GM20000 (cell line): ENCODE data around the gene DAP.

Source experiments
- DNase-seq: peaks from one replicate; pipeline ENCODE4 v3.0.0; 2012; ENCODE audit warnings: low spot score
- TF ChIP-seq, protein P1 (sequence below): IDR thresholded peaks from 2 replicates; pipeline ENCODE4 v1.5.1; 2012; ENCODE audit warnings: mild to moderate bottlenecking, control low read depth; ENCODE audit errors: extremely low read depth, missing control alignments

The DAP gene

DNA sequence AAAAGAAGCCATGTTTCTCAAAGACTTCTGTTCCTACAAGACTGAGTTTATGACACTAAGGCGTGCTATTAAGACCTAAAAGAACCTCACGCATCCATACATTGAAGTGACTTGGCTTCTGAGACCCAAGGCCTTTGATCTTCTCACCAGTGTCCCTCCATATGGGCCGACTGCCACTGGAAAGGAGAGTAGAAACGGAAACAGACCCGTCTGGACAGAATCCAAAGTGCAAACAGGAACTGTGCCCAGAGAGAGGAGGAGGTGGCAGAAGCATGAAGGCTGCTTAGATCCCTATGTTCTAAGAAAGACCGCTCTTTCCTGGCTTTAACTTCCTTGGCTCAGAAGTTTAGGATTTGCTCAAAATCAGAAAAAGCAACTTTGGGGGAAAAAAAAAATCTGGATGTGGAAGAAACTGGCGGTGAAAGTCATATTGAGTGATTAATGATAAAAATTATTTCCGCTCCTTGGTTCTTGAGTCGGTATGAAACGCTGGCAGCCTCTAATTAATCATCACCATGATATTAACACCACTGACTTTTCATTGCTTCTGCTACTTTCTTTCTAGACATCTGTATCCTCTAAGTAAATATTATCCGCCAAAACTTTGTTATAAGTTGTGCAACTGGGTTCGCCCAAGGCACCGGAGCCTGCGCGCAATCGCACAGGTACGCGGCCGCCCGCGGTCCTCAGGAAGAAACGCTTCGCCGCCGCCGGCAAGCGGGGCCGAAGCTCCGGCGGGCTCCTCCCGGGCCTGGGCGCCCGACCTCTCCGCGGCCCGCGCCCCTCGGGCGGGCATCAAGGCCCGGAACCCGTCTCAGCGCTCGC lies 726 bp downstream of the DAP start:
- TF ChIP-seq, protein P1, sequence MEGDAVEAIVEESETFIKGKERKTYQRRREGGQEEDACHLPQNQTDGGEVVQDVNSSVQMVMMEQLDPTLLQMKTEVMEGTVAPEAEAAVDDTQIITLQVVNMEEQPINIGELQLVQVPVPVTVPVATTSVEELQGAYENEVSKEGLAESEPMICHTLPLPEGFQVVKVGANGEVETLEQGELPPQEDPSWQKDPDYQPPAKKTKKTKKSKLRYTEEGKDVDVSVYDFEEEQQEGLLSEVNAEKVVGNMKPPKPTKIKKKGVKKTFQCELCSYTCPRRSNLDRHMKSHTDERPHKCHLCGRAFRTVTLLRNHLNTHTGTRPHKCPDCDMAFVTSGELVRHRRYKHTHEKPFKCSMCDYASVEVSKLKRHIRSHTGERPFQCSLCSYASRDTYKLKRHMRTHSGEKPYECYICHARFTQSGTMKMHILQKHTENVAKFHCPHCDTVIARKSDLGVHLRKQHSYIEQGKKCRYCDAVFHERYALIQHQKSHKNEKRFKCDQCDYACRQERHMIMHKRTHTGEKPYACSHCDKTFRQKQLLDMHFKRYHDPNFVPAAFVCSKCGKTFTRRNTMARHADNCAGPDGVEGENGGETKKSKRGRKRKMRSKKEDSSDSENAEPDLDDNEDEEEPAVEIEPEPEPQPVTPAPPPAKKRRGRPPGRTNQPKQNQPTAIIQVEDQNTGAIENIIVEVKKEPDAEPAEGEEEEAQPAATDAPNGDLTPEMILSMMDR, result no peak
- peak; percentile 28 for DNase-seq

DNA sequence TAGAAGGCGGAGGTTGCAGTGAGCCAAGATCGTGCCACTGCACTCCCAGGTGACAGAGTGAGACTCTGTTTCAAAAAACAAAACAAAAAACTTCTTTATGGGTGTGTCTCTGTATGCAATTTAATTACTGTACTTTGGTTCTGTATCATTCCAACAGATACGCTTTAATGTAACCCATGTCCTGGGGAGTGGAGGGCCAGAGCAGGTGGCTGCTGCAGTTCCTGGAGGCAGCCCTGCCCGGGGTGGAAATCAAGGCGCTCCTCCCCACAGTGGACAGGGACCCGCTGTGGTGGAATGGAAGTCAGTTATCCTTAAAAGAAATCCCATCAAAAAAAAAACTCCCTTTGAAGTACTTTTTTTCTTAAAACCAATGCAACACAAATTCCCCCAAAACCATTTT lies 1.9 kb downstream of the DAP start:
- DNase-seq, result no peak
- TF ChIP-seq, protein P1, result no peak

DNA sequence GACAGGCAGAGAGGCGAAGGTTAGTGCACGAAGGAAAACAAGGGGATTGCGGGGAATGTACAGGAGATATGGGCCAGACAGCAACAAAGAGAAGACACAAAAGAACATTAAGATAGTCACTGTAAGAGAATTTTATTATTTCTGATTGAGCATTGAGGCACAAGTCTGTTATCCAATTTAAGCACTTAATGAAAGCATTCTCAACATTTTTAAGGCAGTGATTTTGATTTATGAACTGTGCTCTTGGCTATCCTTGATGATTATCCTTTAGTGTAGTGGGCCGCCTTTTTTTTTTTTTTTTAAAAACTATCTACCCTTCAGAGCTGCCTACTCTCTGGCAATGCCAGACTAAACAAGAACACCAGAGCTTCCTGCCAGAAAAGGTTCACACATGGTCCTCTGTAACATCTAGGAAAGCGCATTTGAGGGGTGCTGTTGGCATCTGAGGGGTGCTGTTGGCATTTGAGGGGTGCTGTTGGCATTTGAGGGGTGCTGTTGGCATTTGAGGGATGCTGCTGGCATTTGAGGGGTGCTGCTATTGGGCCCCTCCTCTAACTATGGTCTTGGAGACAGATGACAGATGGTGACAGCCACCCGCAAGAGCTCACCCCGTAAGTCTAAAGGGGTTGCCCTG lies 3.0 kb downstream of the DAP start:
- TF ChIP-seq, protein P1, result no peak
- no peak for DNase-seq

DNA sequence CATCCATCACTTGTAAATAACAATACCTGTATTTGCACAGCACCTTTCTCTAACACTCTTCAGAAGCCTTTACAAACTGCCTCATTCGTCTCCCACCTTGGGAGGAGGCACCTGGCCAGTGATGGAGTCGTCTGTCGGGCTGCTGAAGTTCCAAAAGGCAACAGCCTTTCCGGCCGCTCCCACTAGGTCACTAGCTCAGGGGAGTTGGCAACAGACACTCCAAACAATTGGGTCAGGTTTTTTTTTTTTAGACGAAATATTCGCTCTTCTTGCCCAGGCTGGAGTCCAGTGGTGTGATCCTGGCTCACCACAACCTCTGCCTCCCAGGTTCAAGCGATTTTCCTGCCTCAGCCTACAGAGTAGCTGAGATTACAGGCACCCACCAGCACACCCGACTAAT lies 4.0 kb downstream of the DAP start:
- TF ChIP-seq, protein P1, result no peak

DNA sequence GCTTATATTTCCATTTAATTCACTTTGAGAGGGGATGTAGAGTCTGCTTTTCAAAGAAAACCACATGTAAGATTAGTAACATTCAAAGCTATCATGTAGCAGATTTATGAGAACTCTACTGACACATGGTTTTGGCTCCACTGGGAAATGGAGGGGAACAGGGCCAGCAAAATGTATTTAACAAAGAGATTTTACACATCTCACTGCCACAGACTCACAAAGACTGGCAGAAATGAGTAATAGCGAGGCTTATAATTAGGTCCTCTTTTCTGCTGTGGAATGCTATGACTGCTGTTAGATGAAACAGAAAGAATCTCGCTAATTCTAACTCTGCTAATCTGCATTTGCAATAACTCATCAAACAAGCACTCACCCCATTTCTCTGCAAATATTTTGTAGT lies 4.5 kb downstream of the DAP start:
- TF ChIP-seq, protein P1, result no peak
- peak; percentile 34 for DNase-seq

More for the DNA sequence above, 4.0 kb downstream of the DAP start:
- no peak for DNase-seq

DNA sequence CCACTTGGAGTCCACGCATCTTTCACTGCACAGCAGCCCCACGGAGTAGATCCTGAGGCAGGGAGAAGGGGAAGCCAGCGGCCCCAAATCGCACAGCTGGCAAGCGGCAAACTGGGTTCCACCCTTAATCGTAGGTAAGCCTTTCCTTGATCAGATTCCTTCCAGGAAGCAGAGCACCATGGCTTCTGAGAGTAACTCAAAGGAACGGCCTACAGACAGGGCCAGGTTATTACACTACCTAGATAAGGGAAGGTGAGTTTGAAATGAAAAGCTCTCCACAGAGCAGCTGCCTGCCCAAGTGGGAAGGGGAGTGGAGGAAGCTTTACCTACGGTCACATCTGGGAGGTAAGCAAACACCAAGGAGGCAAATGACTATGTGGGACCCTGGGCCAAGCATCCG lies 7.9 kb downstream of the DAP start:
- TF ChIP-seq, protein P1, result no peak
- no peak for DNase-seq

DNA sequence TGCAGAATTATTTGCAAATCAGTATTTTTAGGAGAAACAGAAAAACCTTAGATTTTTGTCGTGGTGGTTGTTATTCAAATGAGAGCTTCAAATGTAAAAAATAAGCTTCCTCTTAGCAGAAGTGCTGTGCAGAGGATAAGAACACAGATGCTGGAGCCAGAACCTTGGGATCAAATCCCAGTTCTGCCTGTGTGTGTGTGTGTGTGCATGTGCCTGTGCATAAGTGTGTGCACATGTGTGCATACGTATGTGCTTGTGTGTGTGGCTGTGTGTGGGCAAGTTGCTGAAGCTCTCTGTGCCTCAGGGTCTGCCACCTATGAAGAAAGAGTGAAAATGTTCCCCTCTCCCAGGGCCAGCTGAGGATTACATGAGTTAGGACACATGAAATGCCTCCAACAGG lies 8.6 kb downstream of the DAP start:
- DNase-seq, result no peak
- TF ChIP-seq, protein P1, result no peak
